Jurkat, Clone E6-1 (cell line): ENCODE data around the gene ZCCHC7. TPM values are rescaled to one million over a fixed set of nuclear protein-coding genes. Genes with fewer than 3 reads are reported as not detected.
"Not testable (repeated sequence)": the region's sequence is repeated elsewhere in the genome, so short reads cannot be mapped to it uniquely, and the experiment has no call there.

Experiments
- DNase-seq: peaks from one replicate; pipeline ENCODE4 v3.0.0-alpha.2; 2011; ENCODE audit warnings: low read depth, low spot score
- H3K4me3 ChIP-seq: 2 replicates; pipeline ENCODE4 v1.5.1; 2011; ENCODE audit warnings: mild to moderate bottlenecking, low read length, control low read depth, moderate library complexity
- polyA plus RNA-seq: library from polyadenylated mRNA; unstranded; fragments of >200 nt; gene quantifications from one replicate; pipeline ENCODE4 v1.2.1, GENCODE V29; 2012; ENCODE audit warnings: missing spikeins; ENCODE audit not compliant: insufficient read length, insufficient read depth

Gene ZCCHC7
- 44.3 TPM for polyA plus RNA-seq

DNA sequence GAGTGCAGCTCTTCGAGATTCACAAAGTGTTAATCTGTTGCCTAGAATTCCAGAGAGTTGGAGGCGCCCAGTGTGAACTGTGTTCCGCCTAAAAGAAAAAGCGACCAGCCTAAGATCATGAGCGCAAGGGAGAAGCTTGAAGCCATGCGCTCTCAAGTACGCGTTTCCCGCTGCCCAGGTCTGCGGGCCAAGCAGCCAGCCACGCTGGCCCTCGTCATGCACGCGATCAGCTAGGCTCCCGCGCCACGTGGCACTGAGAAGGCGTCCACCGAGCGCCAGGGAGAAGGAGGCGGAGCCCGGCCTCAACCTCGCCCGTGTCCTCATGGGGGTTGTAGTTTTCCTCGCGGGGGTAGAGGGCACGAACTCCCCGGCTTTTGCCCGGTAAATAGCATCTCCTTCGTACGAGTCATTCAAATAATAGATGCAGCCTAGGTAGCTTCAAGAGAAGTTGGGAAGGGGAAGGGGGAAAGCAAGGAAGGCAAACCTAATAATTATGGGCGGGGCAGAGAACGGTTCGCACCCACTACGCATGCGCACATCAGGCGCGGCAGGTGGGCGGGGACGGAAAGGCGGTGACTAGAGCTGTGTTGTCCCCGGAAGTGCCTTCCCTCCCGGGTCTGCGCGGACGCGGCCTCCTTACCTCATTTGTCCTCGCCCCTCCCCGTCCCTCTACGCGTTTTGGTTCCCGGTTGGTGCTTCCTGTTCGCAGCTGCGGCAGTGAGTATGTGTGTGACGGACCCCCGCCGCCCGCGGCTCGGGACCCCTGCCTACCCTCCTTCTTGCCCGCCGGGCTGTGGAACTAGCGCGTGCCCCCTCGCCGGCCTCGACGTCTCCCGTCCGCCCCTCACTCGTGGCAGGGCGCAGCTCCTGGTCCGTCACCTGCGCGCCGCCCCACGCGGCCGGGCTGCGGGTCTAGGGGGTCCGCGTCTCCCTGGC lies at the start of gene ZCCHC7:
ZCCHC7 (plus strand) TSS at position 668 of the 936 bp plus-strand sequence.
- DNase-seq, result peak; percentile 91
- peak within 1 kb of the TSS; percentile 81 for H3K4me3 ChIP-seq

DNA sequence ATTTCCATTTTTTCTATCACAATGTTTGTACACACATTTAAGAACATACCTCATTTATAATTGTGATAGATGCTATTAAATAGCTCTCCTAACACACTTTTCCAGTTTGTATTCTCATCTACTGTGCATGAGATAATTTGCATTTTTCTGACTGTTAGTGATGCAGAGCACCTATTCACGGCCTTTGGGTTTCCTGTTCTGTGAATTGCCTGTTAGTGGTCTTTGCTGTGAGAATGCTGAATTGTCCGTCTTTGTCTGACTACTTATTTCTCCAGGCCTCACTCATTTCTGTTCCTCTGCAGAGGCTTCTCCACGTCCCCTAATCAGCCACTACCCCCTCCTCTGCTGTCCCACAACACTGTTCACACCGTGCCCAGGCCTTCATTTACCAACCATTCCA lies 45.6 kb upstream of the ZCCHC7 start:
- H3K4me3 ChIP-seq, DNase-seq: not testable (repeated sequence)

DNA sequence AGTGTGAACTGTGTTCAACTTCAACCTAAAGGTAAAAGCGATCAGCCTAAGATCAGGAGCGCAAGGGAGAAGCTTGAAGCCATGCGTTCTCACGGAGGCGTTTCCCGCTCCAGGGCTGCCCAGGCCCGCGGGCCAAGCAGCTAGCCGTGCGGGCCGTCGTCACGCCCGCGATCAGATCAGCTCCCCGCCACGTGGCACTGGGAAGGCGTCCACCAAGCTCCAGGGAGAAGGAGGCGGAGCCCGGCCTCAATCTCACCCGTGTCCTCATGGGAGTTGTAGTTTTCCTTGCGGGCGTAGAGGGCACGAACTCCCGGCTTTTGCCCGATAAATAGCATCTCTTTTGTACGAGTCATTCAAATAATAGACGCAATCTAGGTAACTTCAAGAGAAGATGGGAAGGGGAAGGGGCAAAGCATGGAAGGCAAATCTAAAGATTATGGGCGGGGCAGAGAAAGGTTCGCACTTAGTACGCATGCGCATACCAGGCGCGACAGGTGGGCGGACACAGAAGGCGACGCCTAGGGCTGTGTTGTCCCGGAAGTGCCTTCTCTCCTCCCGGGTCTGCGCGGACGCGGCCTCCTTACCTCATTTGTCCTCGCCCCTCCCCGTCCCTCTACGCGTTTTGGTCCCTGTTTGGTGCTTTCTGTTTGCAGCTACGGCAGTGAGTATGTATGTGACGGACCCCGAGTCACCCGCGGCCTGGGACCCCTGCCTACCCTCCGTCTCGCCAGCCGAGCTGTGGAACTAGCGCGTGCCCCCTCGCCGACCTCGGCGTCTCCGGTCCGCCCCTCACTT lies 40.8 kb upstream of the ZCCHC7 start:
- DNase-seq, result peak; percentile 94

GRCh38 chr9:37080165-37080628 lies 40.2 kb upstream of the ZCCHC7 start:
- peak overlapping the region; percentile 78 for H3K4me3 ChIP-seq
- not testable (repeated sequence) for DNase-seq

More for the DNA sequence above, 40.8 kb upstream of the ZCCHC7 start:
- H3K4me3 ChIP-seq, result peak overlapping the region; percentile 78

DNA sequence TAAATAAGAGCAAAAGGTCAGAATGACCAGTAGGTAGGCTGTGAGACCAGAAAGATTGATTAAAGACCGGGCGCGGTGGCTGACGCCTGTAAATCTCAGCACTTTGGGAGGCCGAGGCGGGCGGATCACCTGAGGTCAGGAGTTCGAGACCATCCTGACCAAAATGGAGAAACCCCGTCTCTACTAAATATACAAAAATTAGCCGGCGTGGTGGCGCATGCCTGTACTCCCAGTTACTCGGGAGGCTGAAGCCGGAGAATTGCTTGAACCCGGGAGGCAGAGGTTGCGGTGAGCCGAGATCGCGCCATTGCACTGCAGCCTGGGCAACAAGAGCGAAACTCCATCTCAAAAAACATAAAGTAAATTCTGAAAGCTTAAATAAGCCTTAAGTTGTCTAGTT lies 38.9 kb upstream of the ZCCHC7 start:
- DNase-seq, H3K4me3 ChIP-seq: not testable (repeated sequence)

DNA sequence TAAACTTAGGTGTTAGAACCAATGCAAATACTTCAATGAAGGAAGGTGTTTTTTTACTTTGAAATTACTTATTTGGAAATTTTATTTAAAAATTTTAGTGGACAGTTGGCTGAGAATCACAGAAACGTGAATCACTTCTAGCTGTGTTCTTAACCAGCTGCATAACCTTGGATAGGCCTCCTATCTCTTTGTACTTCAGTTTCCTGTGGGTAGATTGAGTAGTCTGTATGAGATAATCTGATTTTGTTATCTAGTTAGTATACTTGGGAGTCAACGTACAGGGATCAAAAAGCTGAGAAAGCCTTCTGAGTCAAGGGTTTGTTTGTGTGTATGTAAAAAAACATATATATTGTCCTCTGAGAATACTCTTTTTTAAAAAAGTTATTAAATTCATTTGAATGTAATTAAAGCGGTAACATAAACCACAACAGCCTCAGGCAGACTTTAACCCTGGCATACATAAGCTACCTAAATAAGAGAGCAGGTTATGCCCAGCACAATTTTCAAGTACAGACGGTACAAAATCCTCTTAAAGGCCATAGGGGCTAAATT lies 38.1 kb upstream of the ZCCHC7 start:
- no peak overlapping the region for H3K4me3 ChIP-seq
- DNase-seq, result peak; percentile 48

DNA sequence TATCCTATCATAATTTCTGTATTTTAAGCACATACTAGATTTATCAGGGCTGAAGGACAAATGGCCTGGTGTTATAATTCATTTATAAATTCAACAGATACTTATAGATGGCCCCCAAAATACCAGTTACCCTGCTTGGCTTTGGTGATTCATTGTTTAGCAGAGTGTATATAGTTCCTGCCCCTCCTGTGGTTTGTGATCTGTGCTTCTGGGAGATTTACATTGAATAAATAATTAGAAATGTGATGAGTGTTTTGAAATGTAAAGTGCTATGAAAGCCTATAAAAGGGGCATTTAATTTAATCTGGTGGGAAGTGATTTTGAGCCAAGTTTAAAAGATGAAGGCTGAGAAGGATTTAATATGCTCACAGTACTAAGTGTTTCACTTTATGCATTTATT lies 36.7 kb upstream of the ZCCHC7 start:
- no peak overlapping the region for H3K4me3 ChIP-seq

GRCh38 chr9:37085233-37085632 lies 35.1 kb upstream of the ZCCHC7 start:
- no peak for DNase-seq
- no peak overlapping the region for H3K4me3 ChIP-seq

More for the DNA sequence above, 36.7 kb upstream of the ZCCHC7 start:
- no peak for DNase-seq

- DNase-seq, H3K4me3 ChIP-seq: not testable (repeated sequence)
Observed at GRCh38 chr9:37092714-37093295, 27.6 kb upstream of the ZCCHC7 start.

DNA sequence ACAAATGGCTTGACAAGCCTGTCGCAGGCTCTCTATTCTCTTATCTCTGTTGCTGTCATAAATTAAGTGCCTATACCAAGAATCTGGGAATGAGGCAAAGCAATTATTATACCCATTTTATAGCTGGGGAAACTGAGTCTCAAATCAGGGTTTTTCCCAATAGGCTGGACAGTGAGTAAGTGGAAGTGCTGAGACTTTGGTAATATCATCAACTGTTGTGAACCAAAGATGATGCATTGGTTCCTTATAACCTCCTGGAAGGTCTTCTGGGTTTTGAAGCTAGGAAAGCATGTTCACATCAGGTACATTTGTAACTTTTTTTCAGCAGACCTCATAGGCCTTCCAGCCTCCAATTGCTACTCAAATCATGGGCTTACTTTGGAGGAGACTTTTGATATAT lies 25.6 kb upstream of the ZCCHC7 start:
- no peak for DNase-seq
- no peak overlapping the region for H3K4me3 ChIP-seq

- no peak overlapping the region for H3K4me3 ChIP-seq
- no peak for DNase-seq
Observed at GRCh38 chr9:37096628-37097027, 23.7 kb upstream of the ZCCHC7 start.

DNA sequence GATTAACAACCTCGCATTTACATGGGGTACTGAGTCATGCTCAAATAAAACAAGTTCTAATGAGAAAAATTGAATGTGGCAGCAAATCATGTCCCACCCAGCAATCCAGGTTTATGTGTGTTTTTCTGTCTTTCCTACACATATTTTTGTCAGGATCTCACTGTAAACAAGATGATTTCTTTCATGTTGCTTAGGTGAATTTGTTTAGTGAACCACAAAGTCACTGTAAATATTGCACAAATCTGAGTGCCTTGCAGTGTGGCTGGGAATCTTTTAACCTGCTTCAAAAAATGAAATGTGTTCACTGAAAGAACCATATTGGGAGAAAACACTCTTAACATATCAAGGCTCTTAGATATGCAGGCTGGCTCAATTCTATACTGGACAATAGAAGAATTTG lies 23.1 kb upstream of the ZCCHC7 start:
- DNase-seq, result no peak
- no peak overlapping the region for H3K4me3 ChIP-seq

- H3K4me3 ChIP-seq, result no peak overlapping the region
- no peak for DNase-seq
Observed at GRCh38 chr9:37100327-37100726, 20.0 kb upstream of the ZCCHC7 start.

DNA sequence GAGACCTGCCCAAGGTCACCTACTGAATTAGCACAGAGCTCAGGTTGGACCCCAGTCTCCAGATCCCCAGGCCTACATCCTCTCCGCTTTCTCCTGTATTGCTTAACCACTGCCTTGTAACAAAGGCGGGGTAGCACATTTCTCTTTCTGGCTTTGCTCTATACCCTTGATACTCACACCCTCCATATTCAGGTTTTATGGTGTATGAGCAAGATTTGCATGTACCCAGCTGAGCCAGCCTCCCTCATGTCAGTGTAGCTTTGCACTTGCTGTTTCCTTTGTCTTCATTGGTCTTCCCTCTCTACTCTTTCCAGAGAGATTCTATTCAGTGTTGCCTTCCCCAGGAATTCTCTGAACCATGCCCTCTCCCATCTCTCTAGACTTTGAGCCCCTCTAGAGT lies 19.6 kb upstream of the ZCCHC7 start:
- H3K4me3 ChIP-seq, result no peak overlapping the region
- no peak for DNase-seq

DNA sequence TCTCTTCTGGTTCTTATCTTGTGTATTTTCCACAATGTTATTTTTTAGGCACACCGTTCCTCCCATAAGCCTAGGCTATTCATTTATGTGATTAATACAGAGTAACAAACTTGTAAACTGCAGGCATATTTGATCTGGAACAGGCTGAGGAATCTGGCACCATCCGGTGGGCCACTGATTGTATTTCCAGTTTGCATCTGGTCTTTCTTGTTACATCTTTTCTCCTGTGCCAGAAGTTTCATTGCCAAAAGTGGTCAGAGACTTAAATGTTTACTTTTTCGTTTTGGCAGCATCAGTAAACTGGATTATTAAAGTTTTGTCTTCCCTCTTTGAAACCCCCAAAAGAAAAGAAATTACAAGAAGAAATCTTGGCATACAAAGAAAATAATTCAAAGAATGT lies 17.9 kb upstream of the ZCCHC7 start:
- no peak for DNase-seq
- H3K4me3 ChIP-seq, result no peak overlapping the region

- no peak for DNase-seq
- H3K4me3 ChIP-seq, result no peak overlapping the region
Observed at GRCh38 chr9:37104183-37104889, 16.0 kb upstream of the ZCCHC7 start.

DNA sequence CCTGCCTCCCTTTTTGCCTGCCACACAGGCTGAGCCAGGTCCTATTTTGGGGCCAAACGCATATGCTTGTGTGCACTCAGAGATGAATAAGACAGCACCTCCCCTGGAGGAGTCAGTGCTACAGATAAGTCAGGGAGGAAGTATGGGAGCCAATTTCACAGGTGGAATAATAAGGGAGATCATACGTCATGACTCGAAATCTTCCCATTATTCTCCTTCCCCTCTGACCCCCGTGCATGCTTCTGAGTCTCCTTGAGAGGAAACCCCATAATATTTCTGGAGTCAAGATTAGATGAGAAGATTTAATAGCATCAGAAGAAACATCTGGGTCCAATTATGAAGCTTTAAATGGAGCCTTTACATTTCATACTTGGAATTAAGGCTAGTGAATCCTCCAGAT lies 15.1 kb upstream of the ZCCHC7 start:
- DNase-seq, result no peak
- H3K4me3 ChIP-seq, result no peak overlapping the region

GRCh38 chr9:37107701-37108100 lies 12.7 kb upstream of the ZCCHC7 start:
- H3K4me3 ChIP-seq, result no peak overlapping the region
- DNase-seq, result no peak

- H3K4me3 ChIP-seq, result not testable (repeated sequence)
Observed at GRCh38 chr9:37114442-37114841, 5.9 kb upstream of the ZCCHC7 start.

More at GRCh38 chr9:37114442-37114841, 5.9 kb upstream of the ZCCHC7 start:
- not testable (repeated sequence) for DNase-seq
